ENCODE results near the gene DIS3L. TPM values are rescaled to one million over a fixed set of nuclear protein-coding genes. Genes with fewer than 3 reads are reported as not detected.

The DIS3L gene
- 27.2 and 32.6 TPM in 2 replicates for total RNA-seq

DNA sequence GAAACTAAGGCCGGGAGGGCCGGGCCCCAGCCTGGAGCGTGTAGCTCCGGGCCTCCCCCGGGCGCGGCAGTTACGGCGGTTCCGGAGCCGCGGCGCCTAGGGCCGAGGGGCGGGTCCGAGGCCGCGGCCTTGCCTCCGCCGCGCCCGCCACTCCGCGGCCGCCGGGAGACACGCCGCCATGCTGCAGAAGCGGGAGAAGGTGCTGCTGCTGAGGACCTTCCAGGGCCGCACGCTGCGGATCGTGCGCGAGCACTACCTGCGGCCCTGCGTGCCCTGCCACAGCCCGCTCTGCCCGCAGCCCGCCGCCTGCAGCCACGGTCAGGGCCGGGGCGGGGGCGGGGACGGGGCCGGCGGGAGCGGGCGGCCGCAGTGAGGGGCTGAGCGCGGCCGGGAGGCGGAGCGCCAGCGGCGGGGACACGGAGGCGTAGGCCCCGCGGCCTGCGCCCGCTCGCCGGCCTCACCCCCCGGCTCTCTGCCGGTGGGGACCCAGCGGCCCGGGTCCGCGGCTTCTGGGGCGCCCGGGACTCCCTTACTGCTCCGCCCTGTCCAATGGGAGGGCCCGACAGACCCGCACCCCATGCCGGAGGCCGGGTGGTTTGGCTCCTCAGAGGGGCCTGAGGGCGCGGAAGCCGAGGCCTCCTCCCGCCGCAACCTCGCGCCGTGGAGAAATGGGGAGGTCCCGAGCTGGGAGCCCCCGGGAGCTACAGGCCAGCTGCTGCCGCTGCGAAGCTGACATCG lies at the start of gene DIS3L:
Gene DIS3L, plus strand, starts transcription at position 150 of the 738 bp plus-strand sequence. Its CDS starts 29 bp downstream, at position 179.

DNA sequence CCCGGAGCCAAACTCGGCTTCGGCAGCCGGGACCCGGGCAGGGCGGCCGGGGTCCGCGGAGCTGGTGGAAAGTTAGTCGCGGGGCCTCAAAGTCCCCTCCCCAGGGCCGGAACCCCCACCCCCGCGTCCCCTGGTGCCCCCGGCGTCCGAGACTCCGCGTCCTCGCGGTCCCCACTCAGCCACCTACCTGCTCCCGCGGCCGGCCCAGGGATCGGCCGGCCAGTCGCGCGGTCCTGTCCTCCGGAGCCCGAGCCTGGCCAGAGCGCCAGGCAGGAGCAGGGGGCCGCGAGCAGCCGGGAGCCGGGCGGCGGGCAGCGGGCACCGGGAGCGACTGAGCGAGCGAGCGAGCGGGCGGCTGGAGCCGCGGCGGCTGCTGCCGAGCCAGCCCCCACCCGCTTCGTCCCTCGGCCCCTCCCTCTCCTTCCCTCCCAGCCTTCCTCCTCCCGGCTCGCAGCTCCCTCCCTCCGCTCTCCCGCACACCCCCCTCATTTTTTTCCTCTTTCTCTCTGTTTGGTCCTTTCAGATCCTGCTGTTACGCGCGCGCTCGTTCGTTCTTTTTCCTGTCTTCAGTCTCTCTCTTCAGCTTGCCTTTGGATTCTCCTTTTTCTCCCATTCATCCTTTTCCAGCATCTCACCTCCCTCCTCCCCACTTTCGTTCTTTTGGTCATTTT lies 39.8 kb upstream of the DIS3L start, which contains the start of gene MEGF11:
Gene MEGF11, minus strand, starts transcription at position 333 of the 671 bp plus-strand sequence. CDS start 125,347 bp downstream, outside the sequence.

DNA sequence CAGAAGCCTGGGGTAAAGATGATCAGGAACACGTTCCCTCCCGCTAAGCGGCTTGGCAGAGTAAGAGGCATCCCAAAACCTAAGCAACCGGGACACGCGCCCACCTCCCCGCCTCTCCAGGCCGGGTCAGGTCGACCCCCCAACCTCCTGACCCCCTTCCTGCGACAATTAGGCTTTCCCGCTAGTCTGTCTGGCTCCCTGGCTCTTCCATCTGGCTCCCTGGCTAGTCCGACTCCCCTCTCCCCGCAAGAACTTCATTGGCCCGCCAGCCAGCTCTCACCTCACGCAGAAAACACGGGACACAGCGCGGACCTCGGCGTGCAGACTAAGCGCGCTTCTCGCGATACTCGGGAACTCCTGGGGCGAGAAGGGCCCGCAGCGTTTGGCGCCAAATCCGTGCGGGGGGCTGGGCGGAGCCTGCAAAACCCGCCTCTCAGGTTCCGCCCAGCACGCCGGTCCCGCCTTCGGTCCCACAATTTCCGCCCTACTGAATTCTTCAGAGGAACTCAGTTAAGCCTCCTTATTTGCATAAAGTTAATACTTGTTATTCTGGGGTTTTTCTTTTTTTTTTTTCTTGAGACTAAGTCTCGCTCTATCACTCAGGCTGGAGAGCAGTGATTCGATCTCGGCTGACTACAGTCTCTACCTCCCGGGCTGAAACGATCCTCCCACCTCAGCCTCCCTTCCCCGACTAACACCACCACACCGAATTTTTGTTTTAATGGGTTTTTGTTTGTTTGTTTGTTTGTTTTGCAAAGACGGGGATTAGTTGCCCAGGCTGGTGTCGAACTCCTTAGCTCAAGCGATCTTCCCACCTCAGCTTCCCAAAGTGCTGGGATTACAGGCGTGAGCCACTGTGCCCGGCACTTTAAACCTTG lies 63.2 kb downstream of the DIS3L start, which contains the start of gene TIPIN:
Gene TIPIN, minus strand, starts transcription at position 327 of the 878 bp plus-strand sequence. CDS start 3,738 bp downstream, outside the sequence.

Other genes with a start within 250 kb of the DIS3L start
- not detected in 2 replicates for gene MEGF11, start 39.8 kb upstream of the DIS3L start, total RNA-seq
- 14.2 and 16.8 TPM in 2 replicates for gene TIPIN, start 63.1 kb downstream of the DIS3L start, total RNA-seq
- 27.2 and 32.2 TPM in 2 replicates for gene MAP2K1, start 93.3 kb downstream of the DIS3L start, total RNA-seq
- gene SNAPC5, start 204.2 kb downstream of the DIS3L start, total RNA-seq: 28.0 and 34.7 TPM in 2 replicates
- gene RPL4, start 211.3 kb downstream of the DIS3L start, total RNA-seq: 1,310 and 1,702 TPM in 2 replicates
- gene ZWILCH, start 211.8 kb downstream of the DIS3L start, total RNA-seq: 20.0 and 23.4 TPM in 2 replicates

Measured in aortic smooth muscle cell (primary cell).